Natural killer cell treated with Interleukin-12 subunit alpha and Interleukin-12 subunit beta and Interleukin-15 and Interleukin-18, amount 100 ng/mL, for 72 hours (primary cell): Measurements from ENCODE around the gene AGO3. TPM values are rescaled to one million over a fixed set of nuclear protein-coding genes. Genes with fewer than 3 reads are reported as not detected.
A peak's percentile ranks its signal among the peaks of the same experiment; 100 is the strongest.

Source experiments
- ATAC-seq, 2 donors: fragments of 150-1000 bp; cut with Tn5 transposase in 1 of 2; sonication (Bioruptor Pico), chemical (Tn5 transposase) in 1 of 2; 2 replicates each; pipeline ENCODE4 v1.10.0; 2021
- DNase-seq: peaks from one replicate; pipeline ENCODE4 v3.0.0; 2022; ENCODE audit warnings: low spot score
- H3K27ac Mint-ChIP-seq, 2 donors: 1 replicate in 1 of 2; 2 replicates in 1 of 2; pipeline ENCODE4 v1.8.0; 2022; ENCODE audit warnings: mixed read lengths in 2 of 2, mild to moderate bottlenecking in 1 of 2, moderate library complexity in 1 of 2
- H3K27me3 Mint-ChIP-seq, 2 donors: 1 replicate in 1 of 2; 2 replicates in 1 of 2; pipeline ENCODE4 v1.8.0; 2022; ENCODE audit warnings: mixed read lengths in 2 of 2
- H3K36me3 Mint-ChIP-seq: one replicate; pipeline ENCODE4 v1.8.0; 2022; ENCODE audit warnings: mixed read lengths
- H3K4me1 Mint-ChIP-seq, 2 donors: 1 replicate in 1 of 2; 2 replicates in 1 of 2; pipeline ENCODE4 v1.8.0; 2022; ENCODE audit warnings: low read depth in 2 of 2, mixed read lengths in 2 of 2, mild to moderate bottlenecking in 1 of 2
- H3K4me3 Mint-ChIP-seq: one replicate; pipeline ENCODE4 v1.8.0; 2022; ENCODE audit warnings: mixed read lengths
- H3K9me3 Mint-ChIP-seq: 2 replicates; pipeline ENCODE4 v1.8.0; 2022; ENCODE audit warnings: mixed read lengths
- total RNA-seq, 2 donors: library from RNA; stranded (reverse); gene quantifications; one replicate each; pipeline ENCODE4 v1.2.3, GENCODE V29; 2022

AGO3 gene
- total RNA-seq, 2 donors from 2014 or later, result 37.7 to 56.5 TPM

- DNase-seq (no peak), ATAC-seq (peak; percentile 51 to 71)
- Mint-ChIP-seq H3K4me3 (no peak overlapping the region), H3K27ac (peak overlapping the region in 1 of 2 donors; percentile 35), H3K27me3 (no peaks in the 10 kb centered on the region), H3K4me1 (peaks cover 7 to 9% of the 10 kb centered on the region in 2 donors), H3K36me3 (no peaks in the 10 kb centered on the region), H3K9me3 (no peaks in the 10 kb centered on the region)
Measured at GRCh38 chr1:36109041-36109679, 178.3 kb downstream of the AGO3 start.

GRCh38 chr1:36111151-36111550, 180.2 kb downstream of the AGO3 start:
- DNase-seq (no peak), ATAC-seq (no peak)
- Mint-ChIP-seq H3K27me3 (no peaks in the 10 kb centered on the region), H3K27ac (no peak overlapping the region), H3K36me3 (no peaks in the 10 kb centered on the region), H3K9me3 (no peaks in the 10 kb centered on the region), H3K4me3 (no peak overlapping the region), H3K4me1 (peaks cover 7 to 9% of the 10 kb centered on the region in 2 donors)

- H3K27ac Mint-ChIP-seq, result no peak overlapping the region
- DNase-seq (no peak), ATAC-seq (no peak)
- no peaks in the 10 kb centered on the region for H3K9me3 Mint-ChIP-seq
- H3K27me3 Mint-ChIP-seq, result no peaks in the 10 kb centered on the region
- peaks cover 7 to 9% of the 10 kb centered on the region in 2 donors for H3K4me1 Mint-ChIP-seq
- H3K36me3 Mint-ChIP-seq, result no peaks in the 10 kb centered on the region
- H3K4me3 Mint-ChIP-seq, result no peak overlapping the region
Measured at GRCh38 chr1:36112823-36113222, 181.9 kb downstream of the AGO3 start.

GRCh38 chr1:36114371-36114770, 183.5 kb downstream of the AGO3 start:
- no peak for ATAC-seq
- DNase-seq, result no peak
- Mint-ChIP-seq H3K9me3 (no peaks in the 10 kb centered on the region), H3K27ac (no peak overlapping the region), H3K36me3 (no peaks in the 10 kb centered on the region), H3K4me3 (no peak overlapping the region), H3K4me1 (peaks cover 4 to 5% of the 10 kb centered on the region in 2 donors), H3K27me3 (no peaks in the 10 kb centered on the region)

GRCh38 chr1:36115200-36115669, 184.3 kb downstream of the AGO3 start:
- Mint-ChIP-seq H3K9me3 (no peaks in the 10 kb centered on the region), H3K4me3 (no peak overlapping the region), H3K36me3 (no peaks in the 10 kb centered on the region), H3K27ac (no peak overlapping the region), H3K4me1 (peaks cover 4% of the 10 kb centered on the region in 2 donors), H3K27me3 (no peaks in the 10 kb centered on the region)
- DNase-seq (no peak), ATAC-seq (no peak)

GRCh38 chr1:36115931-36116330, 185.0 kb downstream of the AGO3 start:
- Mint-ChIP-seq H3K9me3 (no peaks in the 10 kb centered on the region), H3K27me3 (no peaks in the 10 kb centered on the region), H3K36me3 (no peaks in the 10 kb centered on the region), H3K4me1 (peaks cover 4% of the 10 kb centered on the region in 2 donors), H3K27ac (no peak overlapping the region), H3K4me3 (no peak overlapping the region)
- DNase-seq, result no peak
- no peak for ATAC-seq

GRCh38 chr1:36116901-36117300, 186.0 kb downstream of the AGO3 start:
- Mint-ChIP-seq H3K36me3 (no peaks in the 10 kb centered on the region), H3K4me1 (no peaks in the 10 kb centered on the region), H3K27ac (no peak overlapping the region), H3K9me3 (no peaks in the 10 kb centered on the region), H3K27me3 (no peaks in the 10 kb centered on the region), H3K4me3 (no peak overlapping the region)
- no peak for ATAC-seq
- no peak for DNase-seq

- Mint-ChIP-seq H3K4me1 (peaks cover 4 to 8% of the 10 kb centered on the region in 2 donors), H3K9me3 (no peaks in the 10 kb centered on the region), H3K27ac (no peak overlapping the region), H3K27me3 (peaks cover 11 to 15% of the 10 kb centered on the region in 2 donors), H3K4me3 (no peak overlapping the region), H3K36me3 (no peaks in the 10 kb centered on the region)
- no peak for DNase-seq
- ATAC-seq, result no peak
Measured at GRCh38 chr1:36118447-36119204, 187.7 kb downstream of the AGO3 start.

GRCh38 chr1:36119456-36119855, 188.6 kb downstream of the AGO3 start:
- H3K4me3 Mint-ChIP-seq, result no peak overlapping the region
- ATAC-seq, result no peak
- no peaks in the 10 kb centered on the region for H3K36me3 Mint-ChIP-seq
- H3K27ac Mint-ChIP-seq, result no peak overlapping the region
- DNase-seq, result no peak
- H3K4me1 Mint-ChIP-seq, result peaks cover 7 to 9% of the 10 kb centered on the region in 2 donors
- H3K27me3 Mint-ChIP-seq, result peaks cover 11 to 20% of the 10 kb centered on the region in 2 donors
- no peaks in the 10 kb centered on the region for H3K9me3 Mint-ChIP-seq

Other genes with a start within 250 kb of the AGO3 start
- 10 to 100 TPM; 15.9 to 41.1 TPM for gene C1orf216, start 212.2 kb upstream of the AGO3 start, total RNA-seq
- 10 to 100 TPM; 46.3 to 87.3 TPM for gene CLSPN, start 161.1 kb upstream of the AGO3 start, total RNA-seq
- gene AGO4, start 123.1 kb upstream of the AGO3 start, total RNA-seq, result 10 to 100 TPM; 10.2 to 15.3 TPM
- gene AGO1, start 47.9 kb upstream of the AGO3 start, total RNA-seq, result 10 to 100 TPM; 25.3 to 37.2 TPM
- gene TEKT2, start 153.0 kb downstream of the AGO3 start, total RNA-seq, result not detected
- gene ADPRS, start 157.8 kb downstream of the AGO3 start, total RNA-seq, result 10 to 100 TPM; 43.5 to 47.9 TPM
- under 1 TPM in 1 of 2 donors, not detected in 1; 0.08 TPM for gene COL8A2, start 194.1 kb downstream of the AGO3 start, total RNA-seq
- gene TRAPPC3, start 218.4 kb downstream of the AGO3 start, total RNA-seq, result 10 to 100 TPM; 58.4 to 69.2 TPM
- gene MAP7D1, start 225.1 kb downstream of the AGO3 start, total RNA-seq, result 100 to 1,000 TPM; 153 to 196 TPM